ENCODE results near the gene ZNF750.
"Not testable (repeated sequence)": the region's sequence is repeated elsewhere in the genome, so short reads cannot be mapped to it uniquely, and the experiment has no call there.

ZNF750 gene

GRCh38 chr17:82797061-82797460 is 42.8 kb downstream of the ZNF750 start:
- DNase-seq (ENCODE audit: low read depth in 2 of 2, low spot score in 1 of 2): no peak

GRCh38 chr17:82795615-82796014 is 44.2 kb downstream of the ZNF750 start:
- no peak for DNase-seq (ENCODE audit: low read depth in 2 of 2, low spot score in 1 of 2)

GRCh38 chr17:82794781-82795482 is 44.9 kb downstream of the ZNF750 start:
- no peak for DNase-seq (ENCODE audit: low read depth in 2 of 2, low spot score in 1 of 2)

- no peak for DNase-seq (ENCODE audit: low read depth in 2 of 2, low spot score in 1 of 2)
Observed at GRCh38 chr17:82793974-82794630, 45.7 kb downstream of the ZNF750 start.

GRCh38 chr17:82791532-82791931 is 48.3 kb downstream of the ZNF750 start:
- no peak for DNase-seq (ENCODE audit: low read depth in 2 of 2, low spot score in 1 of 2)

- DNase-seq (ENCODE audit: low read depth in 2 of 2, low spot score in 1 of 2): no peak
Observed at GRCh38 chr17:82790391-82790790, 49.4 kb downstream of the ZNF750 start.

- DNase-seq (ENCODE audit: low read depth in 2 of 2, low spot score in 1 of 2): no peak
Observed at GRCh38 chr17:82789806-82790205, 50.0 kb downstream of the ZNF750 start.

- no peak for DNase-seq (ENCODE audit: low read depth in 2 of 2, low spot score in 1 of 2)
Observed at GRCh38 chr17:82789051-82789592, 50.7 kb downstream of the ZNF750 start.

GRCh38 chr17:82788206-82789001 is 51.4 kb downstream of the ZNF750 start:
- DNase-seq (ENCODE audit: low read depth in 2 of 2, low spot score in 1 of 2): no peak

- no peak for DNase-seq (ENCODE audit: low read depth in 2 of 2, low spot score in 1 of 2)
Observed at GRCh38 chr17:82787081-82787848, 52.6 kb downstream of the ZNF750 start.

- no peak for DNase-seq (ENCODE audit: low read depth in 2 of 2, low spot score in 1 of 2)
Observed at GRCh38 chr17:82786427-82786826, 53.4 kb downstream of the ZNF750 start.

- not testable (repeated sequence) for DNase-seq (ENCODE audit: low read depth in 2 of 2, low spot score in 1 of 2)
Observed at GRCh38 chr17:82785581-82785980, 54.2 kb downstream of the ZNF750 start.

GRCh38 chr17:82783498-82783897 is 56.3 kb downstream of the ZNF750 start:
- no peak for DNase-seq (ENCODE audit: low read depth in 2 of 2, low spot score in 1 of 2)

GRCh38 chr17:82782657-82783207 is 57.1 kb downstream of the ZNF750 start:
- DNase-seq (ENCODE audit: low read depth in 2 of 2, low spot score in 1 of 2): no peak

GRCh38 chr17:82781894-82782274 is 57.9 kb downstream of the ZNF750 start:
- peak; percentile 63 to 74 for DNase-seq (ENCODE audit: low read depth in 2 of 2, low spot score in 1 of 2)

- no peak for DNase-seq (ENCODE audit: low read depth in 2 of 2, low spot score in 1 of 2)
Observed at GRCh38 chr17:82780971-82781893, 58.6 kb downstream of the ZNF750 start.

GRCh38 chr17:82780195-82780594 is 59.6 kb downstream of the ZNF750 start:
- no peak for DNase-seq (ENCODE audit: low read depth in 2 of 2, low spot score in 1 of 2)

GRCh38 chr17:82779541-82779940 is 60.3 kb downstream of the ZNF750 start:
- DNase-seq (ENCODE audit: low read depth in 2 of 2, low spot score in 1 of 2): no peak

Measured in stimulated activated CD8-positive, alpha-beta memory T cell treated with anti-CD3 and anti-CD28 coated beads, Interleukin-4, amount 100 ng/mL, for 4 hours (primary cell).